ENCODE data around the gene HNRNPD. TPM values are rescaled to one million over a fixed set of nuclear protein-coding genes. Genes with fewer than 3 reads are reported as not detected.

HNRNPD gene
- total and polyA plus RNA-seq, 10 of the 15 experiments (the other 5 are each of a cell fraction or from before 2014, with no cell fraction given) = 76.6 to 882 (median 265) TPM

- no peak for FAIRE-seq
- H3K4me3 ChIP-seq = peak overlapping the region; percentile 86
- no peak for ATAC-seq
These were observed 2.3 kb downstream of the HNRNPD start for GRCh38 chr4:82371497-82371896.

More at GRCh38 chr4:82371497-82371896, 2.3 kb downstream of the HNRNPD start:
- ChIA-PET RAD21 (ENCODE audit: unreplicated experiment) (interaction anchor here (1.2 to 1.8 kb wide), 2 partner anchors 10 to 53 kb away, joined by 5 read pairs; no protein-coding TSS in a partner anchor), SMC1A (ENCODE audit: uncharacterized antibody, unreplicated experiment) (interaction anchor here (1.5 to 4.8 kb wide), 4 partner anchors 11 to 60 kb away, joined by 5 to 39 read pairs (median 6); no protein-coding TSS in a partner anchor), POLR2A (no interaction called here), CTCF (interaction anchor here (0.6 to 4.5 kb wide), 4 partner anchors 10 to 76 kb away, joined by 3 to 49 read pairs (median 4); no protein-coding TSS in a partner anchor)
- intact Hi-C loops (cut with micrococcal nuclease; ENCODE audit: unreplicated experiment) (loop anchor here (10.0 kb wide), 1 partner anchor 663 kb away; the partner anchor contains the start of gene COPS4), in situ Hi-C loops (cut with MboI) (loop anchor here (10.0 kb wide), 1 partner anchor 53 kb away; no protein-coding TSS in a partner anchor)
- peaks cover 98% of the 10 kb centered on the region for H3K79me2 ChIP-seq (ENCODE audit: control insufficient read depth, insufficient read depth, low read length)
- TF ChIP-seq NR2C1 (IDR thresholded peaks at IDR 0.05) (no peak), MXI1 (IDR thresholded peaks at IDR 0.05; ENCODE audit: low read depth, low read length) (peak; percentile 35; the same call in 1 of the 2 replicates), NFYB (IDR thresholded peaks at IDR 0.05; ENCODE audit: insufficient read depth, low read depth, low read length) (peak; percentile 69), SIN3A (IDR thresholded peaks at IDR 0.05; ENCODE audit: low read depth, low read length) (peak; percentile 53; the same call in 1 of the 2 replicates)
- TF ChIP-seq, protein P1, sequence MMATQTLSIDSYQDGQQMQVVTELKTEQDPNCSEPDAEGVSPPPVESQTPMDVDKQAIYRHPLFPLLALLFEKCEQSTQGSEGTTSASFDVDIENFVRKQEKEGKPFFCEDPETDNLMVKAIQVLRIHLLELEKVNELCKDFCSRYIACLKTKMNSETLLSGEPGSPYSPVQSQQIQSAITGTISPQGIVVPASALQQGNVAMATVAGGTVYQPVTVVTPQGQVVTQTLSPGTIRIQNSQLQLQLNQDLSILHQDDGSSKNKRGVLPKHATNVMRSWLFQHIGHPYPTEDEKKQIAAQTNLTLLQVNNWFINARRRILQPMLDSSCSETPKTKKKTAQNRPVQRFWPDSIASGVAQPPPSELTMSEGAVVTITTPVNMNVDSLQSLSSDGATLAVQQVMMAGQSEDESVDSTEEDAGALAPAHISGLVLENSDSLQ (IDR thresholded peaks at IDR 0.05) = peak; percentile 60; the same call in 1 of the 2 replicates
- peaks cover 0 to 22% of the 10 kb centered on the region in 2 experiments; a peak in 2 of 4 replicates for H3K36me3 ChIP-seq (ENCODE audit: control insufficient read depth in 2 of 2, insufficient read depth in 2 of 2, low read length in 1 of 2)
- H3K4me1 ChIP-seq (ENCODE audit: control insufficient read depth, insufficient read depth, low read length) = peaks cover 6% of the 10 kb centered on the region
- no peak for DNase-seq (ENCODE audit: low read depth, low spot score)
- H3K9me3 ChIP-seq (replicated peaks; ENCODE audit: control insufficient read depth, insufficient read depth, low read length) = no peaks in the 10 kb centered on the region
- H4K20me1 ChIP-seq (ENCODE audit: control insufficient read depth, insufficient read depth) = peaks cover 20% of the 10 kb centered on the region
- H3K27me3 ChIP-seq (replicated peaks in 1 of 2; ENCODE audit: control insufficient read depth in 2 of 2, insufficient read depth in 2 of 2, low read length in 1 of 2) = no peaks in the 10 kb centered on the region
- 1% methylated on average over 8 of the region's 8 CpGs for WGBS (ENCODE audit: insufficient coverage, insufficient replicate concordance, low lambda C conversion rate, missing lambda C conversion rate)
- H3K9ac ChIP-seq (ENCODE audit: control insufficient read depth, insufficient read depth, low read length) = peak overlapping the region; percentile 94
- no TSS peak for BruUV-seq (replicated peaks)
- no peak overlapping the region for H2AFZ ChIP-seq (ENCODE audit: control insufficient read depth, low read depth, low read length)
- H3K4me2 ChIP-seq (ENCODE audit: control insufficient read depth, insufficient read depth) = peak overlapping the region; percentile 86
- H3K27ac ChIP-seq (ENCODE audit: control insufficient read depth, insufficient read depth) = peak overlapping the region; percentile 98
